Measurements from ENCODE around the gene ILDR1.
"Not testable (repeated sequence)": the region's sequence is repeated elsewhere in the genome, so short reads cannot be mapped to it uniquely, and the experiment has no call there.

The ILDR1 gene

DNA sequence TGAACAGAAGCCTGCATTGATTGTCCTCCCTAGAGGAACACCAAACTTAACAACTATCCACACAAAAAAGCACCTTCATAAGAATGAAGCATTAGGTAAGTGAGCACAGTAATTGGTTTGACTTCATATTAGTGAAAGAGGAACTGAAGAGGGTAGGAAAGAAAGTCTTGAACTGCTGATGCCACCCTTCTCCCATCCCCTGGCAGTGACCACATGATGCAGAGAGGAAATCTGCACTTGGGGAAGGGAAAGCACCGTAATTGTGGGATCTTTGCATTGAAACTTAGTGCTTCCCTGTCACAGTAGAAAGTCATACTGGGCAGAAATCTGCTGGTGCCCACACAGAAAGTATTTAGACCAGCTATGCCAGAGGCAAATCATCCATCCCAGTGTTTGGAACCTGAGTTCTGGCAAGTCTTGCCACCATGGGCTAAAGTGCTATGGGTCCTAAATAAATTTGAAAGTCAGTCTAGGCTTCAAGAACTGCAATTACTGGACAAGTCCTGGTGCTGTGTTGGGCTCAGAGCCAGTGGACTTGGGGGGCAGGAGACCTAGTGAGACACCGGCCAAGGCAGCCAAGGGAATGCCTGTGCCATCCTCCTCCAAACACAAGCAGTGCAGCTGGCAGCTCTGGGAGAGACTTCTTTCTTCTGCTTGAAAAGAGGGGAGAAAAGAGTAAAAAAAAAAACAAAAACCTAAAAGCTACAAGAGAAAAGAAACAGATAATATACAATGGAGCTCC is 64.2 kb downstream of the ILDR1 start:
- peaks cover 71% of the 10 kb centered on the region for H3K36me3 Mint-ChIP-seq
- no peak overlapping the region for H3K4me3 Mint-ChIP-seq
- H3K9me3 Mint-ChIP-seq, result peaks cover 18% of the 10 kb centered on the region
- no peaks in the 10 kb centered on the region for H3K27me3 Mint-ChIP-seq
- peaks cover 22% of the 10 kb centered on the region for H3K4me1 Mint-ChIP-seq
- H3K27ac Mint-ChIP-seq, result peak overlapping the region; percentile 49
- ATAC-seq, result peak; percentile 84

DNA sequence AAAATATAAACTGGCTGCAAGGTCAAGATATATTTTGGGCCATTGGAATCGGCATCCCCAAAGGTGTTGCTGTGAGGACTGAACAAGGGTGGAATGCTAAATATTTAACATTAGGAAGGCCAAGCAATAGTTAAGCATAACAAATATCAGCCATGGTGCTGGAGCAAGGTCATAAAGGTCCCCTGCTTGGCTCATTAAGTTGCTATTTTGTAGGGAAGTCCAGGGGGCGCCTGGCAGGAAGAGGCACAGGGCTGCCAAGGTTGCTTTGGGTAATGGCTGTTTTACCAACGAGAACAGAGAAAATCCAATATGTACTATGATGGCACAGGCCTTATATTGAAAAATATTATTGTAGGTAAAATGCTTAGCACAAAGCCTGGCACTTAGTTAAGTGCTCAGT is 65.7 kb downstream of the ILDR1 start:
- H3K27me3 Mint-ChIP-seq, result no peaks in the 10 kb centered on the region
- ATAC-seq, result no peak
- peaks cover 77% of the 10 kb centered on the region for H3K36me3 Mint-ChIP-seq
- H3K4me1 Mint-ChIP-seq, result peaks cover 22% of the 10 kb centered on the region
- H3K27ac Mint-ChIP-seq, result no peak overlapping the region
- H3K9me3 Mint-ChIP-seq, result peaks cover 19% of the 10 kb centered on the region
- H3K4me3 Mint-ChIP-seq, result no peak overlapping the region

DNA sequence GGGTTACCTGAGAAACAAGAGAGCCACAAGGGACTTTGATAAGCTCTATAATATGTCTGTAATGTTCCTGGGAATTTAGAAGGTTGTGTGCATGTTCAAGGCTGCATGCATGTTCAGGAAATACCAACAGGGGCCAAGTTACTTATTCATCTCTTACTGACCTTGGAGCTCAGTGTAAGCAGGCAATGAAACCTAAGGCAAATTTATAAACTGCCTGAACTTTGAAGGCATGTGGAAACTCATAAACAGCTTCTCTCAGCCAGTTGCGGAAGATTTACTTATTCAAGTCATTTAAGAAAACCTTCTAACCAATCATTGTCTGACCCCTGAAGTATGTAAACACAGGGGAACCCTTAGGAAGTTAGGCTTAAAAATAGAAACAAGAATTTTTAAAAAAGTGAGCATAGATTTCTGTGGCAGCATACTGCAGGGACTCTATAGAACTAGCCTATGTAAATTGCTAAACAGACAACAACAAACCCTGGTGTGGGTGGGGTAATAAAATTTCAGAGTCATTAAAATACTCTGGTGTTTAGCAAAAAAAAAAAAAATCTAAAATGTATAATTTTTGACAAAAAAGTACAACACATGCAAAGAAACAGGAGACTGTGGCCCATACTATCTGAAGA is 70.6 kb downstream of the ILDR1 start:
- no peak overlapping the region for H3K27ac Mint-ChIP-seq
- H3K27me3 Mint-ChIP-seq, result no peaks in the 10 kb centered on the region
- H3K4me1 Mint-ChIP-seq, result peaks cover 2% of the 10 kb centered on the region
- peaks cover 51% of the 10 kb centered on the region for H3K36me3 Mint-ChIP-seq
- H3K9me3 Mint-ChIP-seq, result peaks cover 11% of the 10 kb centered on the region
- ATAC-seq, result no peak
- H3K4me3 Mint-ChIP-seq, result no peak overlapping the region

DNA sequence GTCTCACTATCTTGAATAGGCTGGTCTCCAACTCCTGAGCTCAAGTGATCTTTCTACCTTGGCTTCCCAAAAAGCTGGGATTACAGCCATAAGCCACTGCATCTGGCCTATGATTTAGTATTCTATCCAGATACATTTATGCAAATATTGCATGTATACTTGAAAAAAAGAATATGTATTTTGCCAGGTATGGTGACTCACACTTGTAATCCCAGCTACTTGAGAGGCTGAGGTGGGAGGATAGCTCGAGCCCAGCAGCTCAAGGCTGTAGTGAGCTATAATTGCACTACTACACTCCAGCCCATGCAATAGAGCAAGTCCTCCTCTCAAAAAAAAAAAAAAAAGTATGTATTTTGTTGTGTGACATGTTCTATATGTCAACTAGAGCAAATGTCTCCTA is 73.4 kb downstream of the ILDR1 start:
- no peak overlapping the region for H3K4me3 Mint-ChIP-seq
- no peak for ATAC-seq
- H3K36me3 Mint-ChIP-seq, result peaks cover 29% of the 10 kb centered on the region
- peaks cover 9% of the 10 kb centered on the region for H3K9me3 Mint-ChIP-seq
- H3K27ac Mint-ChIP-seq, result no peak overlapping the region
- H3K27me3 Mint-ChIP-seq, result no peaks in the 10 kb centered on the region
- H3K4me1 Mint-ChIP-seq, result no peaks in the 10 kb centered on the region

DNA sequence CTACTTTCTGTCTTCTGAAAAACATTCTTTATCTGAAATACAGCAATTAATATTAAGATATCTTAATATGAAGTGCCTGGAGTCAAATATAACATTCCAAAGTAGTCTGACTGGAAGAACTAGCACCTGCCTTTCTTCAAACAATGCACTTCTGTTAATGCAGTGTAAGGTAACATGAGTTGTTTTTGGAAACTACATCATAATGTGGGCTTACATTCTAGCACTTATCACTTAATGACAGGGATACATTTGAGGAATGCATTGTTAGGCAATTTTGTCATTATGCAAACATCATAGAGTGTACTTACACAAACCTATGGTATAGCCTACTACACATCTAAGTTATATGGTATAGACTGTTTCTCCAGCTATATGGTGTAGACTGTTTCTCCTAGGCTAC is 78.6 kb downstream of the ILDR1 start:
- H3K36me3 Mint-ChIP-seq, result peaks cover 34% of the 10 kb centered on the region
- no peak overlapping the region for H3K4me3 Mint-ChIP-seq
- no peaks in the 10 kb centered on the region for H3K27me3 Mint-ChIP-seq
- no peaks in the 10 kb centered on the region for H3K4me1 Mint-ChIP-seq
- ATAC-seq, result no peak
- H3K9me3 Mint-ChIP-seq, result no peaks in the 10 kb centered on the region
- no peak overlapping the region for H3K27ac Mint-ChIP-seq

- peaks cover 36% of the 10 kb centered on the region for H3K36me3 Mint-ChIP-seq
- H3K27ac Mint-ChIP-seq, result no peak overlapping the region
- no peaks in the 10 kb centered on the region for H3K27me3 Mint-ChIP-seq
- no peak for ATAC-seq
- no peaks in the 10 kb centered on the region for H3K9me3 Mint-ChIP-seq
- no peaks in the 10 kb centered on the region for H3K4me1 Mint-ChIP-seq
- no peak overlapping the region for H3K4me3 Mint-ChIP-seq
Observed at GRCh38 chr3:121942116-121942786, 79.8 kb downstream of the ILDR1 start.

DNA sequence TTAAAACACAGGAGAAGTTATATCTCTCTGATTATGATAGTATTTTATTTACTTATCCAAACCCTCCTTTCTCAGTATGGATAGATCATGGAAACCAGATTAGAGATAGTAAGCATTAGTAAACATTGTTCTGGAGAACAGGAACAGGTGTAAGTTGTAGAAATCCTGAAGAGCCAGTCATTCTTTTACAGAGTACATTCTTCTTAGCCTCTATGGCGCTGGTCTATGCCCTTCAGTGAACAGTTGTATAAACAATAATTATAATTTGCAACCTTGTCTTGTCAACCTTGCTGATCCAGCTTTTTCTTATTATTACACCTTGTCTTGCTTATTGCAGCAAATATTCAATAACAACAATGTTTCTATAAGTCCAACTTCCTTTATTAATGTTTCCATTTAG is 80.5 kb downstream of the ILDR1 start:
- no peak overlapping the region for H3K4me3 Mint-ChIP-seq
- H3K36me3 Mint-ChIP-seq, result peaks cover 36% of the 10 kb centered on the region
- no peaks in the 10 kb centered on the region for H3K4me1 Mint-ChIP-seq
- no peak for ATAC-seq
- no peaks in the 10 kb centered on the region for H3K27me3 Mint-ChIP-seq
- H3K9me3 Mint-ChIP-seq, result no peaks in the 10 kb centered on the region
- no peak overlapping the region for H3K27ac Mint-ChIP-seq

GRCh38 chr3:121938141-121938855 is 83.7 kb downstream of the ILDR1 start:
- not testable (repeated sequence) for ATAC-seq, H3K9me3 Mint-ChIP-seq, H3K4me1 Mint-ChIP-seq, H3K27ac Mint-ChIP-seq, H3K27me3 Mint-ChIP-seq, H3K4me3 Mint-ChIP-seq
- H3K36me3 Mint-ChIP-seq, result peaks cover 43% of the 10 kb centered on the region
